Fibroblast of lung (primary cell): ENCODE measurements around the gene TNS3. TPM values are rescaled to one million over a fixed set of nuclear protein-coding genes. Genes with fewer than 3 reads are reported as not detected.
"Not testable (repeated sequence)": the region's sequence is repeated elsewhere in the genome, so short reads cannot be mapped to it uniquely, and the experiment has no call there.

ENCODE experiments used
- DNase-seq, 2 donors: peaks; one replicate each; pipeline versions ENCODE4 v3.0.0 to v3.0.0-alpha.2; 2010; ENCODE audit warnings: low read depth in 2 of 2
- H2AFZ ChIP-seq: 2 replicates; pipeline ENCODE4 v1.5.1; 2012; ENCODE audit warnings: low read length, control low read depth, inconsistent platforms
- H3K27ac ChIP-seq: 2 replicates; pipeline ENCODE4 v1.5.1; 2011; ENCODE audit warnings: low read length, control low read depth; ENCODE audit not compliant: insufficient read depth
- H3K27me3 ChIP-seq: 2 replicates; pipeline ENCODE4 v1.5.1; 2011; ENCODE audit warnings: mild to moderate bottlenecking, low read length; ENCODE audit not compliant: control insufficient read depth, insufficient read depth
- H3K36me3 ChIP-seq: 2 replicates; pipeline ENCODE4 v1.5.1; 2011; ENCODE audit warnings: low read length; ENCODE audit not compliant: control insufficient read depth, insufficient read depth
- H3K4me1 ChIP-seq: 2 replicates; pipeline ENCODE4 v1.5.1; 2011; ENCODE audit warnings: low read length; ENCODE audit not compliant: control insufficient read depth, insufficient read depth; ENCODE audit errors: extremely low read depth
- H3K4me2 ChIP-seq: 2 replicates; pipeline ENCODE4 v1.5.1; 2011; ENCODE audit warnings: low read length, control low read depth; ENCODE audit not compliant: insufficient read depth; ENCODE audit errors: extremely low read depth
- H3K4me3 ChIP-seq, 4 experiments: fragments of 200-600 bp in 1 of 4; sonication (generic) in 1 of 4; replicated peaks in 1 of 4; 2 replicates each; pipeline ENCODE4 v1.5.1; 2011 to 2016; ENCODE audit warnings: low read length in 4 of 4, low read depth in 3 of 4, mild to moderate bottlenecking in 3 of 4, control low read depth in 2 of 4, inconsistent platforms in 1 of 4, mixed read lengths in 1 of 4; ENCODE audit not compliant: insufficient read depth in 1 of 4; ENCODE audit errors: control extremely low read depth in 1 of 4
- H3K79me2 ChIP-seq: 2 replicates; pipeline ENCODE4 v1.5.1; 2012; ENCODE audit warnings: mild to moderate bottlenecking, low read length, inconsistent platforms; ENCODE audit not compliant: control insufficient read depth, insufficient read depth
- H3K9ac ChIP-seq: 2 replicates; pipeline ENCODE4 v1.5.1; 2011; ENCODE audit warnings: mild to moderate bottlenecking, low read length, control low read depth; ENCODE audit not compliant: insufficient read depth
- H3K9me3 ChIP-seq: 2 replicates; pipeline ENCODE4 v1.5.1; 2012; ENCODE audit warnings: low read depth, low read length; ENCODE audit not compliant: control insufficient read depth, insufficient read depth
- H4K20me1 ChIP-seq: 2 replicates; pipeline ENCODE4 v1.5.1; 2011; ENCODE audit warnings: low read length; ENCODE audit not compliant: control insufficient read depth, insufficient read depth; ENCODE audit errors: extremely low read depth
- CTCF ChIP-seq, 2 donors: IDR thresholded peaks in 1 of 2; conservative IDR thresholded peaks in 1 of 2; 1 replicate in 1 of 2; 2 replicates in 1 of 2; pipeline ENCODE4 v1.5.1; 2011 to 2012; ENCODE audit warnings: low read length in 2 of 2, control low read depth in 1 of 2, inconsistent platforms in 1 of 2, low read depth in 1 of 2, mild to moderate bottlenecking in 1 of 2
- EZH2 ChIP-seq: IDR thresholded peaks from 2 replicates; pipeline ENCODE4 v1.5.1; 2012; ENCODE audit warnings: low read length, control low read depth, mild to moderate bottlenecking; ENCODE audit errors: missing control alignments
- polyA plus RNA-seq, 2 donors: library from polyadenylated mRNA; depleted of rRNA in 1 of 2; stranded (reverse) in 1 of 2; unstranded in 1 of 2; fragments of >200 nt; gene quantifications; 2 replicates each; pipeline ENCODE4 v1.2.1, GENCODE V29; 2011 to 2012; ENCODE audit warnings: missing spikeins in 1 of 2
- total RNA-seq: library from RNA; depleted of rRNA; stranded (reverse); fragments of >200 nt; gene quantifications from 2 replicates; pipeline ENCODE4 v1.2.1, GENCODE V29; 2014

TNS3 gene
- total and polyA plus RNA-seq, 2 donors (not counting 1 experiment from before 2014, with no cell fraction given) = 74.4 to 88.8 TPM

DNA sequence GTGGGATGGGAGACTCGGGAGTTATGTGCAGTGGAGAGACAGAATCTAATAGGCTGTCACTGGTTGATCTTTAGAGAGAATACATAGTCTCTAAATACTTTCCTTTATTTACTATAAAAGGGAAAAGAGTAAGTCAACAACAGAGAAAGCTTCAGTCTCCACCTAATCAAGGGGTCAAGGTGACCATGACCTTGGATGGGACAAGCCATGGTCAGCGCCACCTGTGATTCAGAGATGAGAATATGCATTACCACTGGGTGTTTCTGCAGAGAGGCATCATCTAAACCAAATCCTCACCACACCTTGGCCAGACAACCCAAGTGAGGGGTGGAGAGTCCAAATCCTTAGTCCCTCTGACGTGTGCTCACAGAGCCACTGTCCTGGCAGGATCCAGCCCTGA is 39.9 kb downstream of the TNS3 start:
- H3K79me2 ChIP-seq = peaks cover 4% of the 10 kb centered on the region
- H3K9me3 ChIP-seq = no peaks in the 10 kb centered on the region
- no peak overlapping the region for H2AFZ ChIP-seq
- TF ChIP-seq CTCF (conservative IDR thresholded peaks at IDR 0.05 in 1 of 2, IDR thresholded peaks at IDR 0.05 in 1 of 2; ENCODE audit: low read depth in 1 of 2, low read length in 2 of 2) (no peak), EZH2 (no peak)
- H3K4me3 ChIP-seq = no peak overlapping the region
- no peak for DNase-seq
- H3K27ac ChIP-seq = no peak overlapping the region
- peaks cover 7% of the 10 kb centered on the region for H3K4me1 ChIP-seq
- H3K9ac ChIP-seq = no peak overlapping the region
- H3K36me3 ChIP-seq = peaks cover 2% of the 10 kb centered on the region
- H3K27me3 ChIP-seq = no peaks in the 10 kb centered on the region
- H3K4me2 ChIP-seq = no peak overlapping the region
- H4K20me1 ChIP-seq = no peaks in the 10 kb centered on the region

DNA sequence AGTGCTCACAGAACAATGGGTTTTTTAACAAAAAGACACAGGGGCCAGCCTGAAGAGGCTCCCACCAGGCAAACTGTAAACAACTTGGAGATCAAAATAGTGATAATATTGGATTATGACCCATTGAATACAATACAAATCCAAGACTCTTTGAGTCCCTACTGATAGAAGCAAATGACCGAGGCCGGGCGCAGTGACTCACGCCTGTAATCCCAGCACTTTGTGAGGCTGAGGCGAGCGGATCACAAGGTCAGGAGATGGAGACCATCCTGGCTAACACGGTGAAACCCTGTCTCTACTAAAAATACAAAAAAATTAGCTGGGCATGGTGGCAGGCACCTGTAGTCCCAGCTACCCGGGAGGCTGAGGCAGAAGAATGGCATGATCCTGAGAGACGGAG is 40.4 kb downstream of the TNS3 start:
- not testable (repeated sequence) for H3K9ac ChIP-seq, H3K36me3 ChIP-seq, DNase-seq, H2AFZ ChIP-seq, H3K27ac ChIP-seq, H3K4me3 ChIP-seq, H3K9me3 ChIP-seq, H3K27me3 ChIP-seq, H3K4me2 ChIP-seq, H4K20me1 ChIP-seq, H3K79me2 ChIP-seq
- peaks cover 11% of the 10 kb centered on the region for H3K4me1 ChIP-seq

GRCh38 chr7:47540387-47541350 is 41.2 kb downstream of the TNS3 start:
- Histone ChIP-seq H3K9me3 (no peaks in the 10 kb centered on the region), H4K20me1 (no peaks in the 10 kb centered on the region), H3K4me3 (no peak overlapping the region), H3K27me3 (no peaks in the 10 kb centered on the region), H3K9ac (no peak overlapping the region), H3K36me3 (no peaks in the 10 kb centered on the region), H2AFZ (no peak overlapping the region), H3K79me2 (peaks cover 9% of the 10 kb centered on the region), H3K4me1 (peaks cover 11% of the 10 kb centered on the region), H3K27ac (no peak overlapping the region), H3K4me2 (no peak overlapping the region)
- no peak for TF ChIP-seq EZH2
- no peak for TF ChIP-seq CTCF (conservative IDR thresholded peaks at IDR 0.05 in 1 of 2, IDR thresholded peaks at IDR 0.05 in 1 of 2; ENCODE audit: low read depth in 1 of 2, low read length in 2 of 2)
- DNase-seq = peak in 1 of 2 donors; percentile 19
